RWPE2 (cell line): ENCODE results near the gene CNTNAP2.

Experiments used
- ATAC-seq: fragments of 200-7000 bp; cut with Tn5 transposase; 3 replicates; pipeline ENCODE4 v1.9.1; 2021; ENCODE audit warnings: low read depth
- DNase-seq: peaks from one replicate; pipeline ENCODE4 v3.0.0-alpha.2; 2020; ENCODE audit warnings: low spot score
- H3K27ac ChIP-seq: fragments of 450-650 bp; 2 replicates; pipeline ENCODE4 v1.5.1; 2017; ENCODE audit warnings: mild to moderate bottlenecking; ENCODE audit not compliant: poor library complexity, severe bottlenecking
- H3K27me3 ChIP-seq: fragments of 250-450 bp; sonication (Bioruptor Pico); 2 replicates; pipeline ENCODE4 v1.5.1; 2021; ENCODE audit warnings: mild to moderate bottlenecking, moderate library complexity; ENCODE audit not compliant: insufficient read depth, poor library complexity, severe bottlenecking
- H3K36me3 ChIP-seq: fragments of 250-450 bp; sonication (Bioruptor Pico); 2 replicates; pipeline ENCODE4 v1.5.1; 2020; ENCODE audit warnings: low read depth, mild to moderate bottlenecking, moderate library complexity
- H3K4me1 ChIP-seq: fragments of 250-450 bp; sonication (Bioruptor Pico); 2 replicates; pipeline ENCODE4 v1.5.1; 2021; ENCODE audit warnings: mild to moderate bottlenecking, moderate library complexity; ENCODE audit not compliant: insufficient read depth, poor library complexity, severe bottlenecking
- H3K4me3 ChIP-seq: fragments of 250-450 bp; sonication (Bioruptor Pico); 2 replicates; pipeline ENCODE4 v1.5.1; 2021; ENCODE audit warnings: mild to moderate bottlenecking, moderate library complexity; ENCODE audit not compliant: severe bottlenecking
- H3K9me3 ChIP-seq: fragments of 250-450 bp; sonication (Bioruptor Pico); 2 replicates; pipeline ENCODE4 v1.5.1; 2021; ENCODE audit warnings: mild to moderate bottlenecking, moderate library complexity; ENCODE audit not compliant: severe bottlenecking
- CTCF ChIP-seq: fragments of 450-650 bp; IDR thresholded peaks from one replicate; pipeline ENCODE4 v1.5.1; 2017; ENCODE audit warnings: mild to moderate bottlenecking, moderate library complexity; ENCODE audit not compliant: poor library complexity, severe bottlenecking

The CNTNAP2 gene

GRCh38 chr7:147394329-147394728, 1277.7 kb downstream of the CNTNAP2 start:
- Histone ChIP-seq H3K9me3 (no peaks in the 10 kb centered on the region), H3K36me3 (no peaks in the 10 kb centered on the region), H3K4me3 (no peak overlapping the region), H3K27me3 (no peaks in the 10 kb centered on the region), H3K27ac (no peak overlapping the region), H3K4me1 (no peaks in the 10 kb centered on the region)
- TF ChIP-seq CTCF, result no peak
- DNase-seq (no peak), ATAC-seq (no peak)

- no peak for ATAC-seq
- TF ChIP-seq CTCF, result no peak
- DNase-seq, result no peak
- Histone ChIP-seq H3K36me3 (no peaks in the 10 kb centered on the region), H3K4me3 (no peak overlapping the region), H3K27me3 (no peaks in the 10 kb centered on the region), H3K9me3 (no peaks in the 10 kb centered on the region), H3K4me1 (no peaks in the 10 kb centered on the region), H3K27ac (no peak overlapping the region)
Observed at GRCh38 chr7:147400221-147400689, 1283.7 kb downstream of the CNTNAP2 start.

GRCh38 chr7:147400925-147401324, 1284.3 kb downstream of the CNTNAP2 start:
- no peak for TF ChIP-seq CTCF
- ATAC-seq (no peak), DNase-seq (no peak)
- Histone ChIP-seq H3K9me3 (no peaks in the 10 kb centered on the region), H3K36me3 (no peaks in the 10 kb centered on the region), H3K27me3 (no peaks in the 10 kb centered on the region), H3K4me3 (no peak overlapping the region), H3K4me1 (no peaks in the 10 kb centered on the region), H3K27ac (no peak overlapping the region)

- no peak overlapping the region for H3K4me3 ChIP-seq
- H3K27me3 ChIP-seq, result no peaks in the 10 kb centered on the region
- no peak for ATAC-seq
- no peaks in the 10 kb centered on the region for H3K36me3 ChIP-seq
- H3K9me3 ChIP-seq, result no peaks in the 10 kb centered on the region
- TF ChIP-seq CTCF, result no peak
- no peaks in the 10 kb centered on the region for H3K4me1 ChIP-seq
- H3K27ac ChIP-seq, result no peak overlapping the region
- no peak for DNase-seq
Observed at GRCh38 chr7:147405621-147406020, 1289.0 kb downstream of the CNTNAP2 start.

GRCh38 chr7:147406521-147407135, 1290.0 kb downstream of the CNTNAP2 start:
- H3K27ac ChIP-seq, result no peak overlapping the region
- DNase-seq, result no peak
- no peaks in the 10 kb centered on the region for H3K27me3 ChIP-seq
- H3K4me1 ChIP-seq, result no peaks in the 10 kb centered on the region
- H3K36me3 ChIP-seq, result no peaks in the 10 kb centered on the region
- no peaks in the 10 kb centered on the region for H3K9me3 ChIP-seq
- TF ChIP-seq CTCF, result no peak
- no peak for ATAC-seq
- H3K4me3 ChIP-seq, result no peak overlapping the region
